ENCODE results near the gene RALGPS1. TPM values are rescaled to one million over a fixed set of nuclear protein-coding genes. Genes with fewer than 3 reads are reported as not detected.

Gene RALGPS1
- total RNA-seq, 2 donors from 2014 or later = 9.7 to 17.7 TPM

DNA sequence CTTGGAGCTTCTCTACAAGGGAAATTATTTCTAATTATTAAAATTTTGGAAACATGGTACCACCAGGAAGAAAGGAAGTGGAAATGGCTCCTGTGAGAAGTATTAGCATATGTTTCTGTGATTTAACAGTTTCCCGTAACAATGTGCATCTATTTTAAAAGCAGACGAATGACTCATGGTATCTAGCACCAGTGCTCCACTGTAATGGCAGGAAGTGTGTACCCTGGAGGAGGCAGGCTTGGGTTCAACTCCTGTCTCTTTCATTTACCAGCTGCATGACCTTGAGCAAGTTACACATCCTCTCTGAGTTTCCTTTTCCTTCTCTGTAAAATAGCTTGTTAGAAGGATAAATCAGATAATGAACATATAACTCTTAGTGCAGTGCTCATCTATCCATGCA lies 248.8 kb downstream of the RALGPS1 start:
- H3K27me3 ChIP-seq = no peaks in the 10 kb centered on the region
- TF ChIP-seq, protein P1, sequence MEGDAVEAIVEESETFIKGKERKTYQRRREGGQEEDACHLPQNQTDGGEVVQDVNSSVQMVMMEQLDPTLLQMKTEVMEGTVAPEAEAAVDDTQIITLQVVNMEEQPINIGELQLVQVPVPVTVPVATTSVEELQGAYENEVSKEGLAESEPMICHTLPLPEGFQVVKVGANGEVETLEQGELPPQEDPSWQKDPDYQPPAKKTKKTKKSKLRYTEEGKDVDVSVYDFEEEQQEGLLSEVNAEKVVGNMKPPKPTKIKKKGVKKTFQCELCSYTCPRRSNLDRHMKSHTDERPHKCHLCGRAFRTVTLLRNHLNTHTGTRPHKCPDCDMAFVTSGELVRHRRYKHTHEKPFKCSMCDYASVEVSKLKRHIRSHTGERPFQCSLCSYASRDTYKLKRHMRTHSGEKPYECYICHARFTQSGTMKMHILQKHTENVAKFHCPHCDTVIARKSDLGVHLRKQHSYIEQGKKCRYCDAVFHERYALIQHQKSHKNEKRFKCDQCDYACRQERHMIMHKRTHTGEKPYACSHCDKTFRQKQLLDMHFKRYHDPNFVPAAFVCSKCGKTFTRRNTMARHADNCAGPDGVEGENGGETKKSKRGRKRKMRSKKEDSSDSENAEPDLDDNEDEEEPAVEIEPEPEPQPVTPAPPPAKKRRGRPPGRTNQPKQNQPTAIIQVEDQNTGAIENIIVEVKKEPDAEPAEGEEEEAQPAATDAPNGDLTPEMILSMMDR (IDR thresholded peaks at IDR 0.05) = no peak
- no peak for DNase-seq (ENCODE audit: low spot score)
- H3K36me3 ChIP-seq = no peaks in the 10 kb centered on the region
- no peaks in the 10 kb centered on the region for H3K9me3 ChIP-seq
- H3K27ac ChIP-seq = no peak overlapping the region
- peaks cover 0 to 22% of the 10 kb centered on the region in 2 donors for H3K4me1 ChIP-seq
- no peak overlapping the region for H3K4me3 ChIP-seq

DNA sequence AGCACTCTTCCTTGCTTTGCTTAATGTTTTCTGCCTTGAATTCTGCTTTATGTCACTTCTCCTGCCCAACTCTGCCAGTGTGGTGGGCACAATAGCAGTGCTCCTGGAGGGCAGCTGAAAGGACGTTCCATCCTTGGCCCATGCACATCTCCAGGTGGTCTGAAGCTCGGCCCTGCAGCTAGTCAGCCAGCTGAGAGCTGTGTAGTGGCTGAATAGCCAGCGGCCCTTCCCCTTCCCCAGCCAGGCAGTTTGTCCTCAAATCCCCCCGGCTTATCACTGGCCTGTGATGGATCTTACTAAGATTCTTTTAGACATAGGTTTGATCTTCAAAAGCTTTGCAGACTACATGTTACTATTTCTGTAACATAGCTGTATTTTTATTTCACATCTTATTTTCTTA lies 250.5 kb downstream of the RALGPS1 start:
- Histone ChIP-seq H3K27me3 (no peaks in the 10 kb centered on the region), H3K4me3 (no peak overlapping the region), H3K4me1 (peaks cover 0 to 18% of the 10 kb centered on the region in 2 donors), H3K36me3 (no peaks in the 10 kb centered on the region), H3K9me3 (no peaks in the 10 kb centered on the region), H3K27ac (no peak overlapping the region)
- no peak for DNase-seq (ENCODE audit: low spot score)
- TF ChIP-seq, protein P1 (IDR thresholded peaks at IDR 0.05) = no peak

DNA sequence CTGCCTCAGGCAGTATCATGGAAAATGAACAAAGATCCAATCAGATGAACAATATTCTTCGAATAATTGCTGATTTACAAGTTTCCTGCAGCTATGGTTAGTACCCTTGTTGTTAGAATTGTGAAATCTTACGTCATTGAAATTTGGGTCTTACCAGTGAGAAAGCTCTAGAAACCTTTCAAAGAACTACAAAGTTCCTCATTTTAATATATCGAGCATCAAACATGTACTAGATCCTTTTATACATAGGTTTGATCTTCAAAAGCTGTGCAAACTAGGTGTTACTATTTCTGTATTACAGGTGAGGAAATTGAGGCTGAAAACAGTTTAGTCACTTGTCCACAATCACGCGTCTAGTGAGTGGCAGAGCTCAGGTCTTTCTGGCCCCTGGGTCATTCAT lies 251.5 kb downstream of the RALGPS1 start:
- no peak for DNase-seq (ENCODE audit: low spot score)
- H3K4me1 ChIP-seq = peaks cover 0 to 18% of the 10 kb centered on the region in 2 donors
- no peaks in the 10 kb centered on the region for H3K27me3 ChIP-seq
- no peaks in the 10 kb centered on the region for H3K9me3 ChIP-seq
- H3K36me3 ChIP-seq = no peaks in the 10 kb centered on the region
- no peak overlapping the region for H3K27ac ChIP-seq
- TF ChIP-seq, protein P1 (IDR thresholded peaks at IDR 0.05) = no peak
- H3K4me3 ChIP-seq = no peak overlapping the region

DNA sequence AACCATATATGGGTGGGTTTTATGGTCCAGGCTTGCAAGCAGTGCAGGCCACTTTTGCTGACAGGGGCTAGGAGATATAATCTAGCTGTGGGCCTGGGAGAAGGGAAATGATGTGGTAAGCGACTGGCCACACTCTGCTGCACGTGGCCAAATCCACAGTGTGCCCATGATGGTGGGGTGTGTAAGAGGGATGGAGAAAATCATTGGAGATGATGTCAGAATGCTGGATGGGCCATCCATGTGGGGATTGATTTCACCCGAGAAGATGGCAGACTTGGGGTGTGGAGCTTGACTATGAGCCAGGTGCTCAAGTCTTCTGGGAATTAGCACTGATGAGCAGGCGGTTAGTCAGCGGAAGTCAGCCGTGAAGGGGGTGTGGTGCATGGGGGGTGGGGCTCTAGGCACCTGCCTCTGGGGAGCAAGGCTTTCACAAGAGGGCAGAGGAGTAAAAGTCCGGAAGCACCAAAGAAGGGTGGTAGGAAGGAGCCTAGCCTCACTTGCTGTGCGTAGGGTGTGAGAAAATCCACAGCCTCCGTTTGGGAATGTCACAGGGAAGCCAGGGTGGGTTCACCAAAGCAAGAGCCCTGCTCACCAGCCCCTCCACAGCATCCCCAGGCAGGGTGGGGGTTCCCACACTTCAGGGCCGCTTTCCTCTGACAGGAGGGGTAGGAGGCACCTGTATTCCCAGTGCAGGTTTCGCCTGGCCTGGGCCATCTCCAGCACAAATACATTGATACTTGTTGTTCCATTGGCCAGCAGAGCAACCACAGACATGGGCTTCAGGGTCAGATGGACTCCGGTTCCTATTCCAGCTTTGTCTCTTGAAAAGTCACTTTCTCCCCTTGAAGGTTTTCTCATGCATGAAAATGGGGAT lies 252.3 kb downstream of the RALGPS1 start:
- Histone ChIP-seq H3K27ac (no peak overlapping the region), H3K4me3 (no peak overlapping the region), H3K27me3 (no peaks in the 10 kb centered on the region), H3K9me3 (no peaks in the 10 kb centered on the region), H3K36me3 (no peaks in the 10 kb centered on the region), H3K4me1 (peaks cover 0 to 18% of the 10 kb centered on the region in 2 donors)
- TF ChIP-seq, protein P1 (IDR thresholded peaks at IDR 0.05) = no peak
- DNase-seq (ENCODE audit: low spot score) = no peak

DNA sequence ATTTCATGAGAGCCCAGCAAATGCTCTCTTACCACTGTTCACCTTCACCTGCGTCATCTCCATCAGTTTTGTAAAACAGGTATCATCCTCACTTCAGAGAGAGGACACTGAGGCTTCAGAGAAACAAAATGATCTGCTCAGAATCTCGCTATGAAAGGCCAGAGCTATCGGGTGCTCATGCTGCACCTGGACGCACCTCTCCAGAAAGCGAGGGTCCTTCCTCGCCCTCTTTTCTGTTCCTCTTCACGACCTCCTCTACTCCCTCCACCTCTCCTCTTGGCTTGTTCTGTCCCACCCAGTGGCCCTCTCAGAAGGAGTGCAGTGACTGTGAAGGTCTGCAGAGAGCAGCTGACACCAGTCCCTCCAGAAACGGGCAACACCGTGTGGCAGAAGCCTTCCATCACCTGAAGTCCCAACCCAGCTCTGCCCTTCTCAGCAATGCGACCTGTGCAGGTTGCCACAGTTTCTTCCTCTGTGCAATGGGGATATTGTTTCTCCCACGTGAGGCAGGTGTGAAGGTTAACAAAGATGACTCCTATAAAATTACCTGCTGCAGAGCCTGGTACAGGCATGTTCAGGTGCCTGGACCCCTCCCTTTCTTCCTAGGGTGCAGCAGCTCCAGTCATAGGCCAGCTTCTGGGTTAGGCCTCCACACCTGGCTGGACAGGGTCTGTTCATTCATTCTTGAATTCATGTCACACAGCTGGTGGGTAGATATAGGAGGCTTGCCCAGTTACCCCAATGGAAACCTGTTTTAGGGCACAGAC lies 253.2 kb downstream of the RALGPS1 start:
- Histone ChIP-seq H3K27ac (no peak overlapping the region), H3K27me3 (no peaks in the 10 kb centered on the region), H3K36me3 (no peaks in the 10 kb centered on the region), H3K4me1 (peaks cover 0 to 14% of the 10 kb centered on the region in 2 donors), H3K4me3 (no peak overlapping the region), H3K9me3 (no peaks in the 10 kb centered on the region)
- TF ChIP-seq, protein P1 (IDR thresholded peaks at IDR 0.05) = no peak
- no peak for DNase-seq (ENCODE audit: low spot score)

Data from right atrium auricular region (tissue), 2 donors.